A549 (cell line): ENCODE results near the gene SIAH2.

ENCODE experiments used
- CTCF ChIP-seq: fragments of >200 bp; sonication (Bioruptor Twin); formaldehyde crosslinking; IDR thresholded peaks from 3 replicates; pipeline ENCODE4 v1.5.1; 2016
- EP300 ChIP-seq, 2 experiments: fragments of >200 bp; sonication (Bioruptor Twin); formaldehyde crosslinking; IDR thresholded peaks; 2 replicates in 1 of 2; 3 replicates in 1 of 2; pipeline ENCODE4 v1.6.1; 2016 to 2017
- GATA3 ChIP-seq: IDR thresholded peaks from 2 replicates; pipeline ENCODE4 v1.6.1; 2012; ENCODE audit warnings: borderline replicate concordance
- KDM5A ChIP-seq: fragments of 200-600 bp; sonication (generic); IDR thresholded peaks from 2 replicates; pipeline ENCODE4 v1.6.1; 2016; ENCODE audit warnings: antibody characterized with exemption, mild to moderate bottlenecking
- NFE2L2 ChIP-seq: fragments of 150-350 bp; conservative IDR thresholded peaks from 2 replicates; pipeline ENCODE4 v1.6.1; 2014; ENCODE audit warnings: low read length
- PBX3 ChIP-seq: IDR thresholded peaks from 2 replicates; pipeline ENCODE4 v1.6.1; 2012
- POLR2A ChIP-seq: IDR thresholded peaks from 2 replicates; pipeline ENCODE4 v1.6.1; 2012; ENCODE audit warnings: mild to moderate bottlenecking, low read length
- RFX5 ChIP-seq: fragments of 450-650 bp; IDR thresholded peaks from 2 replicates; pipeline ENCODE4 v1.7.1; 2014; ENCODE audit warnings: antibody characterized with exemption, mild to moderate bottlenecking, moderate library complexity
- USF2 ChIP-seq: fragments of 450-650 bp; IDR thresholded peaks from 2 replicates; pipeline ENCODE4 v1.6.1; 2014; ENCODE audit warnings: antibody characterized with exemption
- ZFP36 ChIP-seq: fragments of 450-650 bp; IDR thresholded peaks from 2 replicates; pipeline ENCODE4 v1.6.1; 2014; ENCODE audit warnings: borderline replicate concordance; ENCODE audit not compliant: partially characterized antibody

GRCh38 chr3:150783316-150783715 is 20.3 kb upstream of the SIAH2 start:
- TF ChIP-seq CTCF (no peak), USF2 (no peak), PBX3 (no peak), ZFP36 (no peak), KDM5A (no peak), GATA3 (no peak), POLR2A (no peak), NFE2L2 (no peak), EP300 (IDR thresholded peaks at IDR 0.05) (no peak), RFX5 (no peak)
